GM12864 (cell line): ENCODE results near the gene SPAG8.

Experiments
- DNase-seq: peaks from one replicate; pipeline ENCODE4 v3.0.0-alpha.2; 2011; ENCODE audit warnings: low read depth
- H3K4me3 ChIP-seq: 2 replicates; pipeline ENCODE4 v1.5.1; 2011; ENCODE audit warnings: mild to moderate bottlenecking, low read depth, low read length, control low read depth
- CTCF ChIP-seq: IDR thresholded peaks from 2 replicates; pipeline ENCODE4 v1.5.1; 2011; ENCODE audit warnings: low read depth, mild to moderate bottlenecking, moderate library complexity, low read length, control low read depth, inconsistent platforms; ENCODE audit errors: missing control alignments

The SPAG8 gene

DNA sequence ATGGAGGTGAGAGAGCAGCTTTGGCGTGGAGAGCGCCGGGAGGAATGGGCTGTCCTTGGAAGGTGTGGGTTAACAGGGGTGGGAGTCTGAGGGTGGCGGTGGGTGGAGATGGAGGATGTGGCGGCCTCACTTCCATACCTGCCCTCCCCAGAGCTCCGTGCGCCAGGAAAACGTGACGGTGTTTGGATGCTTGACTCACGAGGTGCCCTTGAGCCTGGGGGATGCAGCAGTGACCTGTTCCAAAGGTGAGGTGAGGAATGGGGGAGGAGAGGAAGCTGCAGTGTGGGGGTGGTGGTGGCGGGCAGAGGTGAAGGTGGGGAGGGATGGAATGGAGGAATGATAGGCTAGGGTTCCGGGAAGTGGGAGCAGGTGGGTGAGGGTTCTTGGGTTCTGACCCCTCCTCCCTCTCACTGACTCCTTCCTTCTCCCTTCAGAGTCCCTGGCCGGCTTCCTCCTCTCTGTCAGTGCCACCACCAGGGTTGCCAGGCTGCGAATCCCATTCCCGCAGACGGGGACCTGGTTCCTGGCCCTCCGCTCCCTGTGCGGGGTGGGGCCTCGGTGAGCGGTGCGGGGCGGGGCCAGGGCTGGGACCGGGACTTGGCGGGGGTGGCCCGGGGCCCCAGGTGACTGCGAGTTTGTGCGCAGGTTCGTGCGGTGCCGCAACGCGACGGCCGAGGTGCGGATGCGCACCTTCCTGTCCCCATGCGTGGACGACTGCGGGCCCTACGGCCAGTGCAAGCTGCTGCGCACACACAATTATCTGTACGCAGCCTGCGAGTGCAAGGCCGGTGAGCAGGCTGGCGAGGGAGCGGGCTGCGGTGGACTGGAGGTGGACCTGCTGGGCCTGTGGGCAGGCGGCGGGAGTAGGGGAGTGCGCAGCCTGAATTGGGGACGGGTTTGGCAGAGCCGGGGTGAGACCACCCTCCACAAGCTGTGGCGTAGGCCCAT is 34.0 kb upstream of the SPAG8 start:
- no peak for TF ChIP-seq CTCF
- DNase-seq = no peak
- H3K4me3 ChIP-seq = no peak overlapping the region

GRCh38 chr9:35844628-35845270 is 32.7 kb upstream of the SPAG8 start:
- TF ChIP-seq CTCF = no peak
- no peak overlapping the region for H3K4me3 ChIP-seq
- no peak for DNase-seq

DNA sequence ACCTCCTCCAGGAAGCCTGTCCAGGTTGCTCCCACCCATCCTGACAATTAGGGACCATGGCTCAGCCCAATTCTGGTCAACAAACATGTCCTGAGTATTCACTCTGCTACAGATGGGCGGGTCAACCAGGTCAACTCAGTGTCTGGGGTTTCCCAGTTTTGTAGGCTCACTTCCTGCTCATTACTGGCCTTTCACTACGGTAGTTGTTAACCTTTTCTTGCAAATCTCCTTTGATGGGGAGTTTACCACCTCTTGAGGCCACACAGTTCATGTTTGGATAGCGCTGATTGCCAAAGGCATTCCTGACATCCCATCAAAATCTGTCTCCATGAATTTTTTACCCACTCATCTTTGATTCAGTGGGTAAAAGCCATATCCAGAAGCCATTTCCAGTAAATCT is 30.7 kb upstream of the SPAG8 start:
- no peak overlapping the region for H3K4me3 ChIP-seq
- TF ChIP-seq CTCF = no peak
- peak; percentile 68 for DNase-seq

- DNase-seq = no peak
- TF ChIP-seq CTCF = no peak
These were observed 30.1 kb upstream of the SPAG8 start for GRCh38 chr9:35842020-35842745.

GRCh38 chr9:35841645-35841900 is 29.5 kb upstream of the SPAG8 start:
- no peak overlapping the region for H3K4me3 ChIP-seq
- no peak for TF ChIP-seq CTCF
- no peak for DNase-seq

More at GRCh38 chr9:35842020-35842745, 30.1 kb upstream of the SPAG8 start:
- no peak overlapping the region for H3K4me3 ChIP-seq

GRCh38 chr9:35840881-35841644 is 29.0 kb upstream of the SPAG8 start:
- no peak for DNase-seq
- TF ChIP-seq CTCF = no peak
- no peak overlapping the region for H3K4me3 ChIP-seq
